Tibial nerve (tissue), 4 donors: ENCODE data around the gene AK8. TPM values are rescaled to one million over a fixed set of nuclear protein-coding genes. Genes with fewer than 3 reads are reported as not detected.

Source experiments
- DNase-seq, 2 donors: peaks; one replicate each; pipeline ENCODE4 v3.0.0-alpha.2; 2019; ENCODE audit warnings: low spot score in 2 of 2
- H3K27ac ChIP-seq, 4 donors: fragments of 200-600 bp; sonication (generic) in 3 of 4; one replicate each; pipeline ENCODE4 v1.5.1; 2017 to 2019; ENCODE audit warnings: mild to moderate bottlenecking in 1 of 4
- H3K27me3 ChIP-seq, 2 donors: fragments of 200-600 bp; sonication (generic) in 1 of 2; one replicate each; pipeline versions ENCODE4 v1.5.1 to v1.6.0; 2017 to 2019
- H3K36me3 ChIP-seq, 3 donors: fragments of 200-600 bp; sonication (generic); one replicate each; pipeline ENCODE4 v1.5.1; 2018 to 2019
- H3K4me1 ChIP-seq, 4 donors: fragments of 200-600 bp; sonication (generic) in 3 of 4; one replicate each; pipeline ENCODE4 v1.5.1; 2017 to 2019
- H3K4me3 ChIP-seq, 4 donors: fragments of 200-600 bp; sonication (generic) in 3 of 4; one replicate each; pipeline ENCODE4 v1.5.1; 2017 to 2019; ENCODE audit warnings: mild to moderate bottlenecking in 1 of 4, moderate library complexity in 1 of 4
- H3K9me3 ChIP-seq, 4 donors: fragments of 200-600 bp; sonication (generic) in 3 of 4; one replicate each; pipeline ENCODE4 v1.5.1; 2017 to 2019
- CTCF ChIP-seq, 5 experiments: fragments of 200-600 bp in 3 of 5; fragments of 450-650 bp in 2 of 5; sonication (generic) in 3 of 5; IDR thresholded peaks; one replicate each; pipeline ENCODE4 v1.5.1; 2016 to 2019; ENCODE audit warnings: antibody characterized with exemption in 5 of 5, mild to moderate bottlenecking in 3 of 5, moderate library complexity in 2 of 5
- EP300 ChIP-seq, 2 donors: sonication (generic); formaldehyde crosslinking; IDR thresholded peaks; one replicate each; pipeline ENCODE4 v1.6.1; 2017; ENCODE audit warnings: antibody characterized with exemption in 2 of 2, mild to moderate bottlenecking in 1 of 2
- POLR2A ChIP-seq, 2 donors: fragments of 450-650 bp; IDR thresholded peaks; one replicate each; pipeline ENCODE4 v1.6.1; 2017; ENCODE audit warnings: antibody characterized with exemption in 2 of 2, mild to moderate bottlenecking in 2 of 2, moderate library complexity in 2 of 2
- WGBS, 2 donors: methylation state at CpG; one replicate each; pipeline ENCODE4 v1.1.5; 2018; 5-methylcytosine and 5-hydroxymethylcytosine counted together
- total RNA-seq, 4 donors: library from RNA; depleted of rRNA; stranded (reverse); fragments of >200 nt; gene quantifications; one replicate each; pipeline ENCODE4 v1.1.0, GENCODE V29; 2016

The AK8 gene
- total RNA-seq, 4 donors from 2014 or later = 0.30 to 4.3 (median 1.7) TPM

- Histone ChIP-seq H3K4me1 (peaks cover 0 to 5% (median 0%) of the 10 kb centered on the region in 4 donors), H3K9me3 (peaks cover 0 to 4% (median 0%) of the 10 kb centered on the region in 4 donors), H3K36me3 (no peaks in the 10 kb centered on the region), H3K4me3 (no peak overlapping the region), H3K27me3 (peaks cover 0 to 8% of the 10 kb centered on the region in 2 donors), H3K27ac (no peak overlapping the region)
- TF ChIP-seq POLR2A (IDR thresholded peaks at IDR 0.05) (no peak), CTCF (IDR thresholded peaks at IDR 0.05) (no peak), EP300 (IDR thresholded peaks at IDR 0.05) (no peak)
- WGBS, 2 donors = 71 to 79% methylated on average over 2 of the region's 2 CpGs
- DNase-seq = no peak
Measured at GRCh38 chr9:132703336-132703735, 174.7 kb downstream of the AK8 start.

- Histone ChIP-seq H3K27me3 (peaks cover 0 to 8% of the 10 kb centered on the region in 2 donors), H3K36me3 (no peaks in the 10 kb centered on the region), H3K4me3 (no peak overlapping the region), H3K27ac (no peak overlapping the region), H3K9me3 (peaks cover 0 to 14% (median 2%) of the 10 kb centered on the region in 4 donors), H3K4me1 (peaks cover 0 to 5% (median 0%) of the 10 kb centered on the region in 4 donors)
- no peak for DNase-seq
- no peak for TF ChIP-seq POLR2A (IDR thresholded peaks at IDR 0.05)
- TF ChIP-seq CTCF (IDR thresholded peaks at IDR 0.05) = no peak
- no peak for TF ChIP-seq EP300 (IDR thresholded peaks at IDR 0.05)
- WGBS, 2 donors = 47 to 50% methylated on average over 1 of the region's 1 CpG
Measured at GRCh38 chr9:132702254-132702653, 175.8 kb downstream of the AK8 start.

- no peak overlapping the region for H3K4me3 ChIP-seq
- H3K36me3 ChIP-seq = no peaks in the 10 kb centered on the region
- TF ChIP-seq POLR2A (IDR thresholded peaks at IDR 0.05) = no peak
- TF ChIP-seq EP300 (IDR thresholded peaks at IDR 0.05) = no peak
- TF ChIP-seq CTCF (IDR thresholded peaks at IDR 0.05) = no peak
- WGBS, 2 donors = 36 to 51% methylated on average over 1 of the region's 1 CpG
- peaks cover 0 to 26% (median 5%) of the 10 kb centered on the region in 4 donors for H3K9me3 ChIP-seq
- peaks cover 0 to 8% of the 10 kb centered on the region in 2 donors for H3K27me3 ChIP-seq
- H3K27ac ChIP-seq = no peak overlapping the region
- H3K4me1 ChIP-seq = peaks cover 0 to 5% (median 0%) of the 10 kb centered on the region in 4 donors
- DNase-seq = no peak
Measured at GRCh38 chr9:132699956-132700355, 178.1 kb downstream of the AK8 start.

GRCh38 chr9:132698989-132699388 is 179.1 kb downstream of the AK8 start:
- no peak for DNase-seq

GRCh38 chr9:132697230-132697629 is 180.9 kb downstream of the AK8 start:
- H3K4me3 ChIP-seq = no peak overlapping the region
- no peak for DNase-seq
- TF ChIP-seq POLR2A (IDR thresholded peaks at IDR 0.05) = no peak
- TF ChIP-seq EP300 (IDR thresholded peaks at IDR 0.05) = no peak
- TF ChIP-seq CTCF (IDR thresholded peaks at IDR 0.05) = no peak
- no peaks in the 10 kb centered on the region for H3K36me3 ChIP-seq
- H3K27me3 ChIP-seq = peaks cover 0 to 3% of the 10 kb centered on the region in 2 donors
- no peak overlapping the region for H3K27ac ChIP-seq
- H3K9me3 ChIP-seq = peaks cover 0 to 26% (median 5%) of the 10 kb centered on the region in 4 donors
- H3K4me1 ChIP-seq = peaks cover 0 to 5% (median 0%) of the 10 kb centered on the region in 4 donors

More at GRCh38 chr9:132698989-132699388, 179.1 kb downstream of the AK8 start:
- H3K9me3 ChIP-seq = peaks cover 0 to 26% (median 5%) of the 10 kb centered on the region in 4 donors
- WGBS, 2 donors = 46 to 49% methylated on average over 4 of the region's 4 CpGs
- H3K4me1 ChIP-seq = peaks cover 0 to 5% (median 0%) of the 10 kb centered on the region in 4 donors
- TF ChIP-seq CTCF (IDR thresholded peaks at IDR 0.05) (no peak), POLR2A (IDR thresholded peaks at IDR 0.05) (no peak), EP300 (IDR thresholded peaks at IDR 0.05) (no peak)
- no peaks in the 10 kb centered on the region for H3K36me3 ChIP-seq
- no peak overlapping the region for H3K27ac ChIP-seq
- H3K27me3 ChIP-seq = peaks cover 0 to 8% of the 10 kb centered on the region in 2 donors
- H3K4me3 ChIP-seq = no peak overlapping the region
